CD4-positive, alpha-beta T cell (primary cell): ENCODE results near the gene UCK1. TPM values are rescaled to one million over a fixed set of nuclear protein-coding genes. Genes with fewer than 3 reads are reported as not detected.

ENCODE experiments used
- ATAC-seq: fragments of 200-7000 bp; cut with Tn5 transposase; one replicate; pipeline ENCODE4 v1.10.0; 2022; ENCODE audit warnings: mild to moderate bottlenecking; ENCODE audit not compliant: poor library complexity
- CTCF ChIA-PET: fragments of 350-600 bp; sonication (Branson Sonifier 250); formaldehyde crosslinking; loops from one replicate; lab custom pipeline; 2021; ENCODE audit warnings: antibody characterized with exemption, inconsistent platforms; lab: Charles Lee
- POLR2A ChIA-PET: fragments of 350-600 bp; sonication (Branson Sonifier 250); formaldehyde crosslinking; loops from one replicate; lab custom pipeline; 2021; ENCODE audit warnings: antibody characterized with exemption, inconsistent platforms; lab: Charles Lee
- DNase-seq, 14 experiments: peaks; one replicate each; pipeline ENCODE4 v3.0.0-alpha.2; 2013 to 2020; ENCODE audit warnings: mixed read lengths in 2 of 14
- H3K27ac ChIP-seq, 2 donors: one replicate each; pipeline versions ENCODE4 v1.5.1 to v1.7.0; 2013; ENCODE audit warnings: low read length in 2 of 2, low read depth in 1 of 2, mild to moderate bottlenecking in 1 of 2
- H3K27me3 ChIP-seq, 2 experiments: 1 replicate in 1 of 2; 2 replicates in 1 of 2; pipeline versions ENCODE4 v1.6.1 to v1.7.0; 2013; ENCODE audit warnings: low read length in 2 of 2, control low read depth in 1 of 2, mild to moderate bottlenecking in 1 of 2, moderate library complexity in 1 of 2; ENCODE audit not compliant: insufficient read depth in 2 of 2, control insufficient read depth in 1 of 2
- H3K36me3 ChIP-seq: one replicate; pipeline ENCODE4 v1.6.1; 2013; ENCODE audit warnings: low read length, control low read depth; ENCODE audit not compliant: insufficient read depth
- H3K4me1 ChIP-seq: one replicate; pipeline ENCODE4 v1.6.1; 2013; ENCODE audit warnings: low read length, control low read depth; ENCODE audit not compliant: insufficient read depth
- H3K4me3 ChIP-seq: one replicate; pipeline ENCODE4 v1.5.1; 2013; ENCODE audit warnings: mild to moderate bottlenecking, low read length, moderate library complexity
- H3K9me3 ChIP-seq, 2 experiments: 1 replicate in 1 of 2; 2 replicates in 1 of 2; pipeline versions ENCODE4 v1.6.1 to v1.7.0; 2013; ENCODE audit warnings: low read length in 2 of 2, mild to moderate bottlenecking in 2 of 2, control low read depth in 1 of 2, moderate library complexity in 1 of 2; ENCODE audit not compliant: control insufficient read depth in 1 of 2, insufficient read depth in 1 of 2
- H3K27ac Mint-ChIP-seq: one replicate; pipeline ENCODE4 v1.8.0; 2020; ENCODE audit warnings: mixed read lengths
- H3K27me3 Mint-ChIP-seq: one replicate; pipeline ENCODE4 v1.8.0; 2021; ENCODE audit warnings: mixed read lengths
- H3K36me3 Mint-ChIP-seq: one replicate; pipeline ENCODE4 v1.8.0; 2021; ENCODE audit warnings: low read depth, mixed read lengths
- H3K4me1 Mint-ChIP-seq: one replicate; pipeline ENCODE4 v1.8.0; 2021; ENCODE audit warnings: low read depth, mixed read lengths
- H3K4me3 Mint-ChIP-seq: one replicate; pipeline ENCODE4 v1.8.0; 2020; ENCODE audit warnings: mild to moderate bottlenecking, mixed read lengths
- H3K9me3 Mint-ChIP-seq: one replicate; pipeline ENCODE4 v1.8.0; 2020; ENCODE audit warnings: mixed read lengths
- intact Hi-C, 2 experiments: fragments of 100-400 bp; cut with DNase I in 1 of 2; cut with micrococcal nuclease in 1 of 2; formaldehyde crosslinking; loops; one replicate each; pipeline versions ENCODE4 v1.15.1 to v1.9.0; 2023 to 2025; cut with DNase I, micrococcal nuclease
- total RNA-seq, 174 experiments: library from RNA in 2 of 174; stranded (reverse) in 2 of 174; gene quantifications; one replicate each; pipeline ENCODE4 v1.2.3 and lab custom pipeline; 2021 to 2026
- TF ChIP-seq, protein P1 (sequence below): fragments of 200-600 bp; IDR thresholded peaks from one replicate; pipeline ENCODE4 v1.8.0; 2022; ENCODE audit warnings: antibody characterized with exemption, mild to moderate bottlenecking

UCK1 gene
- total RNA-seq, 2 experiments from 2014 or later = 22.1 to 22.5 TPM

DNA sequence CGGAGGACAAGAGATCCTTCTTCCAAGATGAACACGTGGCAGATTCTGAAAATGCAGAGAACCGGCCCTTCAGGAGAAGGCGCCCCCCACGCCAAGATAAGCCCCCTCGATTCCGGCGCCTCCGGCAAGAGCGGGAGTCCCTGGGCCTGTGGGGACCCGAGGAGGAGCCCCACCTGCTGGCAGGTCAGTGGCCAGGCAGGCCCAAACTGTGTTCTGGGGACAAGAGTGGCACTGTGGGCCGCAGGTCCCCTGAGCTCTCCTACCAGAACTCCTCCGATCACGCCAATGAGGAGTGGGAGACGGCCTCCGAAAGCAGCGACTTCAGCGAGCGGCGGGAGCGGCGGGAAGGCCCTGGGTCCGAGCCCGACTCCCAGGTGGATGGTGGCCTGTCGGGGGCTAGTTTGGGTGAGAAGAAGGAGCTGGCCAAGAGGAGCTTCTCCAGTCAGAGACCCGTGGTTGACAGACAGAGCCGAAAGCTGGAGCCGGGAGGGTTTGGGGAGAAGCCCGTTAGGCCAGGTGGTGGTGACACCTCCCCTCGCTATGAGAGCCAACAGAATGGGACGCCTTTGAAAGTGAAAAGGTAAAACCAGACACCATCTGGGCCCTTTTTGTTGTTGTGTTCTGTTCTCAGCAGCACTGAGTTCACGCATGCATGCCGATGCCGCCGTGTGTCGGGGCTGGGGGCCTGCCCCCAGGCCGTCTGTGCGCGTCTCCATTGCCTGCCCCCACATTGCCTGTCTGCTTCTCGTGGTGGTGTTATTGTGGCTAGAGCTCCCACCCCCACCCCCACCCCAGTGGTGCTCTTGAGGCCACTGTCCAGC is 54.9 kb downstream of the UCK1 start:
- Histone ChIP-seq H3K4me3 (no peak overlapping the region), H3K27me3 (no peaks in the 10 kb centered on the region), H3K27ac (no peak overlapping the region), H3K4me1 (no peaks in the 10 kb centered on the region), H3K9me3 (no peaks in the 10 kb centered on the region), H3K36me3 (peaks cover 94% of the 10 kb centered on the region)
- Mint-ChIP-seq H3K27ac (no peak overlapping the region), H3K4me1 (peaks cover 6% of the 10 kb centered on the region), H3K27me3 (no peaks in the 10 kb centered on the region), H3K36me3 (peaks cover 88% of the 10 kb centered on the region), H3K9me3 (no peaks in the 10 kb centered on the region), H3K4me3 (no peak overlapping the region)
- DNase-seq (no peak), ATAC-seq (no peak)
- TF ChIP-seq, protein P1, sequence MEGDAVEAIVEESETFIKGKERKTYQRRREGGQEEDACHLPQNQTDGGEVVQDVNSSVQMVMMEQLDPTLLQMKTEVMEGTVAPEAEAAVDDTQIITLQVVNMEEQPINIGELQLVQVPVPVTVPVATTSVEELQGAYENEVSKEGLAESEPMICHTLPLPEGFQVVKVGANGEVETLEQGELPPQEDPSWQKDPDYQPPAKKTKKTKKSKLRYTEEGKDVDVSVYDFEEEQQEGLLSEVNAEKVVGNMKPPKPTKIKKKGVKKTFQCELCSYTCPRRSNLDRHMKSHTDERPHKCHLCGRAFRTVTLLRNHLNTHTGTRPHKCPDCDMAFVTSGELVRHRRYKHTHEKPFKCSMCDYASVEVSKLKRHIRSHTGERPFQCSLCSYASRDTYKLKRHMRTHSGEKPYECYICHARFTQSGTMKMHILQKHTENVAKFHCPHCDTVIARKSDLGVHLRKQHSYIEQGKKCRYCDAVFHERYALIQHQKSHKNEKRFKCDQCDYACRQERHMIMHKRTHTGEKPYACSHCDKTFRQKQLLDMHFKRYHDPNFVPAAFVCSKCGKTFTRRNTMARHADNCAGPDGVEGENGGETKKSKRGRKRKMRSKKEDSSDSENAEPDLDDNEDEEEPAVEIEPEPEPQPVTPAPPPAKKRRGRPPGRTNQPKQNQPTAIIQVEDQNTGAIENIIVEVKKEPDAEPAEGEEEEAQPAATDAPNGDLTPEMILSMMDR = peak; percentile 26
- ChIA-PET POLR2A (no interaction called here), CTCF (no interaction called here)
- intact Hi-C loops = loop anchor here in 1 of 2 experiments (5.0 kb wide), 1 partner anchor 109 kb away; no protein-coding TSS in a partner anchor

DNA sequence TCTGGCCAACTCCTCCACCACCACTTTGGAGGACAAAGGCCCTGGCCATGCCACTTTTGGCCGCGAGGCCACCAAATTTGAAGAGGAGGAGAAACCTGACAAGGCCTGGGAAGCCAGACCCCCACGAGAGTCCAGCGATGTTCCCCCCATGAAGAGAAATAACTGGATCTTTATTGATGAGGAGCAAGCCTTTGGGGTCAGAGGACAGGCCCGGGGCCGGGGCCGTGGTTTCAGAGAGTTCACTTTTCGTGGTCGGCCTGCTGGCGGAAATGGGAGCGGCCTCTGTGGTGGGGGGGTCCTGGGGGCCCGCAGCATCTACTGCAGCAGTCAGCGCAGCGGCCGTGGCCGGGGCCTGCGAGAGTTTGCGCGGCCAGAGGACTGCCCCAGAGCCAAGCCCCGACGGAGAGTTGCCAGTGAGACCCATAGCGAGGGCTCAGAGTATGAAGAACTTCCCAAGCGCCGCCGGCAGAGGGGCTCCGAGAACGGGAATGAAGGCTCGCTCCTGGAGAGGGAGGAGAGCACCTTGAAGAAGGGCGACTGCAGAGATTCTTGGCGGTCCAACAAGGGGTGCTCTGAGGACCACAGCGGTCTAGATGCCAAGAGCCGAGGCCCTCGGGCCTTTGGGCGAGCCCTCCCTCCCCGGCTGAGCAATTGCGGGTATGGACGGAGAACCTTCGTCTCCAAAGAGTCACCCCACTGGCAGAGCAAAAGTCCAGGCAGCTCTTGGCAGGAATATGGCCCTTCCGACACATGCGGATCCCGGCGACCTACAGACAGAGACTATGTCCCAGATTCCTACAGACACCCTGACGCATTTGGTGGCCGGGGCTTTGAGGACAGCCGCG is 55.7 kb downstream of the UCK1 start:
- Mint-ChIP-seq H3K4me1 (peaks cover 6% of the 10 kb centered on the region), H3K4me3 (no peak overlapping the region), H3K27ac (peak overlapping the region; percentile 47), H3K9me3 (no peaks in the 10 kb centered on the region), H3K36me3 (peaks cover 88% of the 10 kb centered on the region), H3K27me3 (no peaks in the 10 kb centered on the region)
- ChIA-PET CTCF (interaction anchor here (1.2 kb wide), 1 partner anchor 125 kb away, joined by 5 read pairs; no protein-coding TSS in a partner anchor), POLR2A (no interaction called here)
- TF ChIP-seq, protein P1 = no peak
- Histone ChIP-seq H3K4me3 (no peak overlapping the region), H3K4me1 (no peaks in the 10 kb centered on the region), H3K9me3 (no peaks in the 10 kb centered on the region), H3K27me3 (no peaks in the 10 kb centered on the region), H3K36me3 (peaks cover 97% of the 10 kb centered on the region), H3K27ac (no peak overlapping the region)
- ATAC-seq (no peak), DNase-seq (peak in 1 of 14 experiments; percentile 26)
- intact Hi-C loops = loop anchor here in 1 of 2 experiments (5.0 kb wide), 1 partner anchor 108 kb away; no protein-coding TSS in a partner anchor

DNA sequence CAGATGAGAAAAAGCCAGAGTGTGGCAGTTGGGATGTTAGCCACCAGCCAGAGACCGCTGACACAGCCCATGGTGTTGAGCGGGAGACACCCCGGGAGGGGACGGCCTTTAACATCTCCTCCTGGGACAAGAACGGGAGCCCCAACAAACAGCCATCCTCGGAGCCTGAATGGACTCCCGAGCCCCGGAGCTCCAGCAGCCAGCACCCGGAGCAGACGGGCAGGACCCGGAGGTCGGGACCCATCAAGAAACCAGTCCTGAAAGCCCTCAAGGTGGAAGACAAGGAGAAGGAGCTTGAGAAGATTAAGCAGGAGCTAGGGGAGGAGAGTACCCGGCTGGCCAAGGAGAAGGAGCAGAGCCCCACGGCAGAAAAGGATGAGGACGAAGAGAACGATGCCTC is 56.4 kb downstream of the UCK1 start:
- intact Hi-C loops = loop anchor here in 1 of 2 experiments (5.0 kb wide), 1 partner anchor 107 kb away; no protein-coding TSS in a partner anchor
- Mint-ChIP-seq H3K27ac (peak overlapping the region; percentile 47), H3K27me3 (no peaks in the 10 kb centered on the region), H3K4me3 (no peak overlapping the region), H3K9me3 (no peaks in the 10 kb centered on the region), H3K4me1 (peaks cover 10% of the 10 kb centered on the region), H3K36me3 (peaks cover 89% of the 10 kb centered on the region)
- Histone ChIP-seq H3K9me3 (no peaks in the 10 kb centered on the region), H3K4me3 (no peak overlapping the region), H3K27ac (no peak overlapping the region), H3K27me3 (no peaks in the 10 kb centered on the region), H3K36me3 (peaks cover 98% of the 10 kb centered on the region), H3K4me1 (no peaks in the 10 kb centered on the region)
- CTCF ChIA-PET = interaction anchor here (0.7 to 1.2 kb wide), 2 partner anchors 11 to 125 kb away, joined by 3 to 5 read pairs; no protein-coding TSS in a partner anchor
- DNase-seq (peak in 1 of 14 experiments; percentile 11), ATAC-seq (no peak)
- POLR2A ChIA-PET = no interaction called here
- TF ChIP-seq, protein P1 = no peak
